AG09309 (cell line): ENCODE data around the gene SLC44A5.

Experiments used
- DNase-seq: peaks from one replicate; pipeline ENCODE4 v3.0.0-alpha.2; 2010; ENCODE audit warnings: low read depth
- H3K4me3 ChIP-seq: 2 replicates; pipeline ENCODE4 v1.5.1; 2011; ENCODE audit warnings: mild to moderate bottlenecking, low read depth, low read length, moderate library complexity; ENCODE audit not compliant: control insufficient read depth
- TF ChIP-seq, protein P1 (sequence below): IDR thresholded peaks from 2 replicates; pipeline ENCODE4 v1.5.1; 2011; ENCODE audit warnings: mild to moderate bottlenecking, low read depth, low read length, inconsistent platforms; ENCODE audit not compliant: insufficient read depth, control insufficient read depth; ENCODE audit errors: missing control alignments

The SLC44A5 gene

DNA sequence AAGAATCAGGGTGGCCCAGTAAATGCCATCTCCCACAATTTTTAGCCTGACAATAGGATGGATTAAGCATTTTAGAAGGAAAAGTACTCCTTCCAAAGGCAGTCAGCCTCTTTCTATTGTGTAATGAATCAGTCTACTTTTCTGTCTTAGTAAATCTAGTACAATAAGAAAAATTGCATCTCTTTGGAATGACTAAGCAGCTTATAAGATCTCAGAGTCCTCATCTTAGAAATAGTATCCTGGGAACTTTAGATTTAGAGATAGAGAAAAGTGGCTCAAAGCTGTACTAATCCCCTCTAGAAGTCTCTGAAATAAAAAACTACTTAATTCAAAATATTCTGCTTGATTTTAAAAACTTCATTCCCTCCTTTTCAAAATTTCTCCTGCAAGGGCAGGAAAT, 81.4 kb downstream of the SLC44A5 start:
- TF ChIP-seq, protein P1, sequence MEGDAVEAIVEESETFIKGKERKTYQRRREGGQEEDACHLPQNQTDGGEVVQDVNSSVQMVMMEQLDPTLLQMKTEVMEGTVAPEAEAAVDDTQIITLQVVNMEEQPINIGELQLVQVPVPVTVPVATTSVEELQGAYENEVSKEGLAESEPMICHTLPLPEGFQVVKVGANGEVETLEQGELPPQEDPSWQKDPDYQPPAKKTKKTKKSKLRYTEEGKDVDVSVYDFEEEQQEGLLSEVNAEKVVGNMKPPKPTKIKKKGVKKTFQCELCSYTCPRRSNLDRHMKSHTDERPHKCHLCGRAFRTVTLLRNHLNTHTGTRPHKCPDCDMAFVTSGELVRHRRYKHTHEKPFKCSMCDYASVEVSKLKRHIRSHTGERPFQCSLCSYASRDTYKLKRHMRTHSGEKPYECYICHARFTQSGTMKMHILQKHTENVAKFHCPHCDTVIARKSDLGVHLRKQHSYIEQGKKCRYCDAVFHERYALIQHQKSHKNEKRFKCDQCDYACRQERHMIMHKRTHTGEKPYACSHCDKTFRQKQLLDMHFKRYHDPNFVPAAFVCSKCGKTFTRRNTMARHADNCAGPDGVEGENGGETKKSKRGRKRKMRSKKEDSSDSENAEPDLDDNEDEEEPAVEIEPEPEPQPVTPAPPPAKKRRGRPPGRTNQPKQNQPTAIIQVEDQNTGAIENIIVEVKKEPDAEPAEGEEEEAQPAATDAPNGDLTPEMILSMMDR: no peak
- H3K4me3 ChIP-seq: no peak overlapping the region
- DNase-seq: no peak

DNA sequence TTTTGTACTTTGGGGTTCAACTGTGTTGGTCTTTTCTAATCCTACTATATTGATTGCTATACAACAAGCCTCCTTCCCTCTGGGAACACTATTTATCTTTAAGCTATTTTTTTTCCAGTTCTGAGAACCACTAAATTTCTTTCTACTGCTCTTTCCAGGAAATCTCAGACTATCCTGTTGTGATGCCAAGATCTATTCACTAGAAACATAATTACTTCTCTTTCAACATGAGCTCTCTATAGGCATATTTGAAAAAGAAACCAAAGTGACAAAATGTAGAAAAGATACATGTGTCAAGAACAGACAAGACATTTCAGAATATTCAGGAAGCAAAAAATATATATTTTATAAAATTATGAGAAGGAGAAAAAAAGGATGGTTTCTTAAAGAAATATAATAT, 82.9 kb downstream of the SLC44A5 start:
- H3K4me3 ChIP-seq: no peak overlapping the region
- TF ChIP-seq, protein P1: no peak
- no peak for DNase-seq

DNA sequence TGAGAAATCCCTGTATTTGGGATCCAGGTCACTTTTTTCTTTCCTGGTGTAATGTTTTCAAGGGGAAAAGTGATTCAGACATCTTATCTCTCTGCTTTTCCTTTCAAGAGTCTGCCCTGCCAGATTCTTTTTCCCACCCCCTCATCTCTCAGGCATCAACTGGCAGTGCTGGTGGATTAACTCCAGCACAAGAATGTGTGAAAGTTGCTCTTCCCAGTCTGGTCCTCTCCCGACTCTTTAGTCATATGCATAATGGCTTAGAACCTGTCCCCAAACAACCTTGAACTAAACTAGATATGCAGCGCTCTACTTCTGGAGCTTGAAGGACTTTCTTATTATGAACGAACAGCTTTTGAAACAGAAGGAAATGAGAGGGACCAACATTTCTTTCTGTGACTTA, 88.5 kb downstream of the SLC44A5 start:
- no peak for DNase-seq
- TF ChIP-seq, protein P1: no peak
- H3K4me3 ChIP-seq: no peak overlapping the region

DNA sequence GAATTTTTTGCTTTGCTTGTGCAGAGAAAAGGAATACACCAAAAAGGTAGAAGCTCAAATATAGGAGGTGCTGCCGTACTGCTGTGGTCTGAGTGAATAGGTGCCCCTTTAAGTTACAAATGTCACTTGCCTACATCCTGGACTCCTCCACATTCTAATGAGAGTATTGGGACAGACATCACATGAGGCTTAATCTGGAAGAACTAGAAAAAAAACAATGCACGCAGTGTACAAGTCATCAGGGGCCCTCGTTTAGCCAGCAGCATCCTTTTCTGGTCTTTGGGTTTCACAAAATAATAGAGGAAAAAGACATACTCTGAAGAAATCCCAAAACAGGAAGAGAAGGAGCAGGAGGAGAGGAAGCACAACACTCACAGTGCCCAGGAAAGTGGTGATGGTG, 89.3 kb downstream of the SLC44A5 start:
- TF ChIP-seq, protein P1: no peak
- H3K4me3 ChIP-seq: no peak overlapping the region
- DNase-seq: no peak

DNA sequence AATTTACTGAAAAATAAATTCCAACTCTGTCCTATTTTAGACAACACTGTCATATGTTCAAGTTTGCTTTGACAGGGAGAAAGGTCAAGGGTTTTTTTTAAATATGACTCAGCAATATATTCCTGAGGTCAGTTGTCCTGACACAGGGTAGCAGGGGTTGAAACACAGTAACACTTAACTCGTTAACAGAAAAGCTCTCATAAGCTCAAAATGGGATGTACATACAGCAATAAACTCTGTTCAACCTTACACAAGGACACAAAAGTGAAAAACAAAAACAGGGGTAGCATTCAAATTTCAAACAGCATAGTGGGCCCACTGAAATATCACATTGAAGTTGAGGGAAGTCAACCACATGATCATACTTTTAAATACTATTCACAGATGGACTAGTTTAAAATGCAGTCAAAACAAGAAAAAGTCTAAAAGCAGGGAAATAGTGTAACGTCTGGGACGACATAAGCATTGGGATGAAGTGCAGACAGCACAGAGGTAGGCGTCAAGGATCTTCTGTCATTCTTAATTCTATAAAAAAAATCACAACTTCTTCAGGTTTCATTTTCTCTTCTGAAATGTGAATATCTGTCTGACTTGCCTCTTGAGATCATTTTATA, 89.9 kb downstream of the SLC44A5 start:
- TF ChIP-seq, protein P1: no peak
- H3K4me3 ChIP-seq: no peak overlapping the region
- no peak for DNase-seq

DNA sequence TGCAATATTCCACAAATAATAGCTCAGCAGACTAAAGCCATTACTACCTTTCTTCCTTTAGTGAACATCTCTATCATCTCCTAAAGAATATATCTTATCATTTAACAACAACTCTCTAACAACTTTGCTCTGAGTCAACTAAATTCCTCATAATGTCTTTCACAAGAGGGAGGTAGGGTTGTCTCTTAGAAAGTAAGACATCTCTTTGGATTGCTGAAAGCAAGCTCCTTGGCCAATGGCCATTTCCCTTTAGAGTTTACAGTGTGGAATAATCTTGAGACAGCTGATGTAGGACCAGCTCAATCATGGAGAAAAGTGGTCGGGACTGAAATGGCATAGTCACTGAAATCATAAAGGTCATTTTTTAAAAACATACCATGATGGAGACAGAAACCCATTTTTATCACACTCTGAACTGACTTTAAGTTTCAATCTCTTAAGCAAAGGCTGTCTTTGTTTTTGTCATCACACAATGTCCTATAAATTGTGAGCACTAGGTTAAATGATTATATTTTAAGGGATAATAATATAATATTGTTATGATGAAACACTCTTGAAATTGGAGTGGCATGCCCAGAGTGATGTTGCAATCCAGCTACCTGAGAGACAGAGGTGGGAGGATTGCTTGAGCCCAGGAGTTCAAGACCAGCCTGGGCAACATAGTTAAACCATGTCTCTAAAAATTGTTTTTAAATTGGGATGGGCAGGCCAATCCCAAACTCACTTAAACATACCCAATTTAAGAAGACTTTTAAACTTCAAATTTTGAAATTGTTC, 91.1 kb downstream of the SLC44A5 start:
- TF ChIP-seq, protein P1: no peak

More for the DNA sequence above, 91.1 kb downstream of the SLC44A5 start:
- no peak overlapping the region for H3K4me3 ChIP-seq
- DNase-seq: no peak
